HUES6 (cell line): ENCODE measurements around the gene NUDT3.
A peak's percentile ranks its signal among the peaks of the same experiment; 100 is the strongest.
"Not testable (repeated sequence)": the region's sequence is repeated elsewhere in the genome, so short reads cannot be mapped to it uniquely, and the experiment has no call there.

Experiments used
- H3K27ac ChIP-seq: 2 replicates; pipeline ENCODE4 v1.7.0; 2013; ENCODE audit warnings: low read depth, mild to moderate bottlenecking, low read length, inconsistent platforms
- H3K27me3 ChIP-seq: 2 replicates; pipeline ENCODE4 v1.6.1; 2013; ENCODE audit warnings: low read length; ENCODE audit not compliant: control insufficient read depth, insufficient read depth
- H3K36me3 ChIP-seq: 2 replicates; pipeline ENCODE4 v1.6.1; 2013; ENCODE audit warnings: low read length; ENCODE audit not compliant: control insufficient read depth, insufficient read depth
- H3K4me1 ChIP-seq: 2 replicates; pipeline ENCODE4 v1.6.1; 2013; ENCODE audit warnings: low read length; ENCODE audit not compliant: control insufficient read depth, insufficient read depth
- H3K4me3 ChIP-seq: 2 replicates; pipeline ENCODE4 v1.5.1; 2013; ENCODE audit warnings: low read depth, low read length
- H3K9ac ChIP-seq: one replicate; pipeline ENCODE4 v1.6.1; 2013; ENCODE audit warnings: mild to moderate bottlenecking, low read length
- H3K9me3 ChIP-seq: 2 replicates; pipeline ENCODE4 v1.6.1; 2013; ENCODE audit warnings: low read depth, low read length; ENCODE audit not compliant: control insufficient read depth, insufficient read depth

Gene NUDT3

DNA sequence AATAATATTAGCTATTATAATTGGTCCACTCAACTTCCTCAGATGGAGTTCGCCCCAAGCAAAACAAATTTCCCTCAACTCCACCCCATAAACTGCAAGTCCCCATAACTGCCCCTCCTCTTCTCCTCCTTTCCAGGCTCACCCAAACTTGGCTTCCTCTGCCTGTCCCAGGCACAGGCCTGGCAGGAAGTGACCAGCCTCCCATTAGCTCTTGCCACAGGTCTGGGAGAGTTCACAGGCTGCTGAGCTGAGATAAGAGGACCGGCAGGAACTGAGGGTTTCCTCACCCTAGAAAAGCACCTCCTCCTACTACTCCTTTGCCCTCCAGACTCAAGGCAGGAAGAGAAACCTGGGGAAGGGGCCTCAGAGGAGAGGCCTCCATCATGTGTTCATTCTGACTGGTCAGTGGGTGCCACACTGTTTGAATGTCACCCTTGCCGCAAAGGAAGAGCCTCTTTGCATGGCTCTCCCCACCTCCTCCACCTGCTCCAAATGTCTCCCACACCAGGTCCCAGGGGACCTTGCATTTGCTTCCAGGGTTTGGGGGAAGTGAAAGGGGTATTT, 119.1 kb downstream of the NUDT3 start:
- Histone ChIP-seq H3K27ac (no peak overlapping the region), H3K4me3 (no peak overlapping the region), H3K36me3 (no peaks in the 10 kb centered on the region), H3K27me3 (no peaks in the 10 kb centered on the region), H3K9ac (no peak overlapping the region), H3K9me3 (no peaks in the 10 kb centered on the region; the same call in 1 of the 2 replicates), H3K4me1 (peaks cover 4% of the 10 kb centered on the region; the same call in 1 of the 2 replicates)

DNA sequence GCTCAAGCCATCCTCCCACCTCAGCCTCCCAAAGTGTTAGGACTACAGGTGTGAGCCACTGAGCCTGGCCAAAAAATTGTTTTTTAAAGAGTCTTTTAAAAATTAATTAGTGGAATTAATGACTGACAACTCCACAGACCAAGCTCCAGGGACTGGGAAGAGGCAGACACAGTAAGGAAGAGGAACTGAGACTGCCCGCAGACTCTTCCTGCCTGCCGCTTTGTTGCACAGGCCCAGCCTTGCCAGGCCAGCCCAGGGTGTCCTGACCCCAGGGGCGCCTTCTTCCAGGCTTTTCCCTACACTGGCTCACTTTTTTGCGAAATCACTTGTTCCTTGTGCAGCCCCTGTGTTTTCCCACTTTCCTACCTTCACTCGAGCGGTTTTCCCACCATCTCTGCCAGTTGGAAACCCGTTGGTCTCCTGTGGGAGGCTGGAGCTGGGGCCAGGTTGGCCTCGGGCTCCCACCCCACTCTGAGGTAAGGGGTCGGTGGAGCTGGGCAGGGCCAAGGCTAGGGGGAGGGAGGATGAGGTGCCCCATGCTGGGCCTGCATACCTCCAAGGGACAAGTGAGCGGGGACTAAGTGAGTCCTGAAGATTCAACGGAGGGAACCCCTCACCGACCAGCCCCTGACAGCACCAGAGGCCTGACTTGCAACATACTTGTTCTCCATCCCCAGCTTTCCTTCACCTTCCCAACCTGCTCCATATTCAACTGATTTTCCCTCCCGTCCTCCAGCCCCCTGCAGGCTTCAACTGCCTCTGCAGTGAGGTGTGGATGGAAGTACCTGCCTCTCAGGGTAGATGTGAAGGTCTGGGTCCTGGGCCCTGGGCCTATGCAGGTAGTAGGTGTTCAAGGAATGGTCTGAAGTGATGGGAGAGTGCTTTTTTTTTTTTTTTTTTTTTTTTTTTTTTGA, 120.2 kb downstream of the NUDT3 start:
- Histone ChIP-seq H3K9ac (no peak overlapping the region), H3K9me3 (no peaks in the 10 kb centered on the region; the same call in 1 of the 2 replicates), H3K36me3 (no peaks in the 10 kb centered on the region), H3K27me3 (no peaks in the 10 kb centered on the region), H3K4me3 (no peak overlapping the region), H3K4me1 (peaks cover 4% of the 10 kb centered on the region; the same call in 1 of the 2 replicates), H3K27ac (no peak overlapping the region)

GRCh38 chr6:34269658-34270341, 122.7 kb downstream of the NUDT3 start:
- H3K36me3 ChIP-seq, H3K27me3 ChIP-seq, H3K4me1 ChIP-seq, H3K9me3 ChIP-seq, H3K27ac ChIP-seq, H3K4me3 ChIP-seq, H3K9ac ChIP-seq: not testable (repeated sequence)

GRCh38 chr6:34269132-34269531, 123.3 kb downstream of the NUDT3 start:
- H3K36me3 ChIP-seq, H3K27me3 ChIP-seq, H3K4me1 ChIP-seq, H3K9me3 ChIP-seq, H3K27ac ChIP-seq, H3K4me3 ChIP-seq, H3K9ac ChIP-seq: not testable (repeated sequence)

DNA sequence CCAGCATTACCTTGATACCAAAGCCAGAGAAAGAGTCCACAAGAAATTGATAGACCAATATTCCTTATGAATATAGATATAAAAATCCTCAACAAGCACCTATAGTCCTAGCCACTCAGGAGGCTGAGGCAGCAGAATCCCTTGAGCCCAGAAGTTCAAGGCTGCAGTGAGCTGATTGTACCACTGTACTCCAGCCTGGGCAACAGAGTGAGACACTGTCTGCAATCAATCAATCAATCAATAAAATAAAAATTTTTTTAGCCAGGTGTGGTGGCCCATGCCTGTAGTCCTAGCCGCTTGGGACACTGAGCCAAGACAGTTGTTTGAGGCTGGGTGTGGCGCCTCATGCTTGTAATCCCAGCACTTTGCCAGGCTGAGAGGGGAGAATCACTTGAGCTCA, 124.7 kb downstream of the NUDT3 start:
- H3K9ac ChIP-seq, result no peak overlapping the region
- H3K27me3 ChIP-seq, result no peaks in the 10 kb centered on the region
- no peaks in the 10 kb centered on the region; the same call in 1 of the 2 replicates for H3K9me3 ChIP-seq
- H3K4me3 ChIP-seq, result no peak overlapping the region
- H3K4me1 ChIP-seq, result peaks cover 4% of the 10 kb centered on the region; the same call in 1 of the 2 replicates
- no peak overlapping the region for H3K27ac ChIP-seq
- H3K36me3 ChIP-seq, result no peaks in the 10 kb centered on the region

GRCh38 chr6:34263484-34263883, 129.0 kb downstream of the NUDT3 start:
- H3K4me1 ChIP-seq, H3K4me3 ChIP-seq, H3K36me3 ChIP-seq, H3K9ac ChIP-seq, H3K27me3 ChIP-seq, H3K27ac ChIP-seq: not testable (repeated sequence)
- peaks cover 13% of the 10 kb centered on the region; the same call in 1 of the 2 replicates for H3K9me3 ChIP-seq

GRCh38 chr6:34260576-34261267, 131.7 kb downstream of the NUDT3 start:
- Histone ChIP-seq H3K9me3 (peaks cover 13% of the 10 kb centered on the region; the same call in 1 of the 2 replicates), H3K9ac (no peak overlapping the region), H3K27me3 (no peaks in the 10 kb centered on the region), H3K36me3 (no peaks in the 10 kb centered on the region), H3K4me3 (no peak overlapping the region), H3K27ac (no peak overlapping the region), H3K4me1 (no peaks in the 10 kb centered on the region)

DNA sequence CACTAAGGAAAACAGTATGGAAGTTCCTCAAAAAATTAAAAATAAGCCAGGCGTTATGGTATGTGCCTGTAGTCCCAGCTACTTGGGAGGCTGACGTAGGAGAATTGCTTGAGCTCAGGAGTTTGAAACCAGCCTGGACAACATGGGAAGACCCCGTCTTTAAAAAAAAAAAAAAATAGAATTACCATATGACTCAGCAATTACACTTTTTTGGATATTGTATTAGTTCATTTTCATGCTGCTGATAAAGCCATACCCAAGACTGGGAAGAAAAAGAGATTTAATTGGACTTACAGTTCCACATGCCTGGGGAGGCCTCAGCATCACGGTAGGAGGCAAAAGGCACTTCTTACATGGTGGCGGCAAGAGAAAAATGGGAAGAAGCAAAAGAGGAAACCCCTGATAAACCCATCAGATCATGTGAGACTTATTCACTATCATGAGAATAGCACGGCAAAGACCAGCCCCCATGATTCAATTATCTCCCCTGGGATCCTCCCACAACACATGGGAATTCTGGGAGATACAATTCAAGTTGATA, 132.9 kb downstream of the NUDT3 start:
- Histone ChIP-seq H3K4me1 (no peaks in the 10 kb centered on the region), H3K9ac (no peak overlapping the region), H3K27ac (no peak overlapping the region), H3K36me3 (no peaks in the 10 kb centered on the region), H3K27me3 (no peaks in the 10 kb centered on the region), H3K4me3 (no peak overlapping the region), H3K9me3 (peaks cover 13% of the 10 kb centered on the region; the same call in 1 of the 2 replicates)

- not testable (repeated sequence) for H3K9me3 ChIP-seq, H3K27ac ChIP-seq, H3K9ac ChIP-seq, H3K4me3 ChIP-seq, H3K36me3 ChIP-seq, H3K4me1 ChIP-seq, H3K27me3 ChIP-seq
Observed at GRCh38 chr6:34252395-34252794, 140.1 kb downstream of the NUDT3 start.

GRCh38 chr6:34249469-34250261, 142.8 kb downstream of the NUDT3 start:
- Histone ChIP-seq H3K27ac (no peak overlapping the region), H3K27me3 (no peaks in the 10 kb centered on the region), H3K9ac (peak overlapping the region; percentile 85), H3K36me3 (peaks cover 4% of the 10 kb centered on the region), H3K9me3 (no peaks in the 10 kb centered on the region), H3K4me1 (peaks cover 5% of the 10 kb centered on the region; the same call in 1 of the 2 replicates), H3K4me3 (peak overlapping the region; percentile 76)
